Measurements from ENCODE around the gene PNMA6A.
"Not testable (repeated sequence)": the region's sequence is repeated elsewhere in the genome, so short reads cannot be mapped to it uniquely, and the experiment has no call there.

Gene PNMA6A

GRCh38 chrX:153071909-153072583 is at the start of gene PNMA6A:
TSS of gene PNMA6A (plus strand) at chrX:153072454. CDS start at chrX:153073063, 609 bp downstream.
- not testable (repeated sequence) for DNase-seq

GRCh38 chrX:153026501-153026900 is 45.8 kb upstream of the PNMA6A start:
- DNase-seq = not testable (repeated sequence)

GRCh38 chrX:153028487-153028886 is 43.8 kb upstream of the PNMA6A start:
- DNase-seq = not testable (repeated sequence)

- no peak for DNase-seq
These were observed 43.1 kb upstream of the PNMA6A start for GRCh38 chrX:153029162-153029561.

- DNase-seq = no peak
These were observed 42.4 kb upstream of the PNMA6A start for GRCh38 chrX:153029875-153030274.

- no peak for DNase-seq
These were observed 41.5 kb upstream of the PNMA6A start for GRCh38 chrX:153030801-153031200.

- DNase-seq = no peak
These were observed 39.7 kb upstream of the PNMA6A start for GRCh38 chrX:153032397-153033118.

GRCh38 chrX:153049093-153049492 is 23.2 kb upstream of the PNMA6A start:
- no peak for DNase-seq

- no peak for DNase-seq
These were observed 19.7 kb upstream of the PNMA6A start for GRCh38 chrX:153052534-153052933.

- no peak for DNase-seq
These were observed 16.1 kb upstream of the PNMA6A start, which contains the start of gene PNMA3 for GRCh38 chrX:153055871-153056749. TSS of gene PNMA3 (plus strand) at chrX:153056470. CDS start at chrX:153057056, 586 bp downstream.

GRCh38 chrX:153057281-153057680 is 15.0 kb upstream of the PNMA6A start:
- no peak for DNase-seq

- DNase-seq = no peak
These were observed 12.8 kb upstream of the PNMA6A start for GRCh38 chrX:153059191-153060094.

GRCh38 chrX:153060095-153060445 is 12.2 kb upstream of the PNMA6A start:
- DNase-seq = no peak

- DNase-seq = no peak
These were observed 10.5 kb upstream of the PNMA6A start for GRCh38 chrX:153061732-153062131.

- no peak for DNase-seq
These were observed 8.9 kb upstream of the PNMA6A start for GRCh38 chrX:153063315-153063714.

- no peak for DNase-seq
These were observed 8.2 kb upstream of the PNMA6A start for GRCh38 chrX:153064061-153064460.

GRCh38 chrX:153065389-153065788 is 6.9 kb upstream of the PNMA6A start:
- DNase-seq = no peak

GRCh38 chrX:153066402-153066801 is 5.9 kb upstream of the PNMA6A start:
- not testable (repeated sequence) for DNase-seq

- DNase-seq = not testable (repeated sequence)
These were observed 1.1 kb downstream of the PNMA6A start for GRCh38 chrX:153073331-153073730.

GRCh38 chrX:153074262-153074899 is 2.1 kb downstream of the PNMA6A start:
- DNase-seq = no peak

- DNase-seq = no peak
These were observed 2.7 kb downstream of the PNMA6A start for GRCh38 chrX:153074935-153075334.

- DNase-seq = no peak
These were observed 3.1 kb downstream of the PNMA6A start for GRCh38 chrX:153075366-153075765.

Measured in GF-D8 (cell line).